RWPE2 (cell line): ENCODE results near the gene RAPH1.

ENCODE experiments used
- ATAC-seq: fragments of 200-7000 bp; cut with Tn5 transposase; 3 replicates; pipeline ENCODE4 v1.9.1; 2021; ENCODE audit warnings: low read depth
- DNase-seq: peaks from one replicate; pipeline ENCODE4 v3.0.0-alpha.2; 2020; ENCODE audit warnings: low spot score
- H3K27ac ChIP-seq: fragments of 450-650 bp; 2 replicates; pipeline ENCODE4 v1.5.1; 2017; ENCODE audit warnings: mild to moderate bottlenecking; ENCODE audit not compliant: poor library complexity, severe bottlenecking
- H3K27me3 ChIP-seq: fragments of 250-450 bp; sonication (Bioruptor Pico); 2 replicates; pipeline ENCODE4 v1.5.1; 2021; ENCODE audit warnings: mild to moderate bottlenecking, moderate library complexity; ENCODE audit not compliant: insufficient read depth, poor library complexity, severe bottlenecking
- H3K36me3 ChIP-seq: fragments of 250-450 bp; sonication (Bioruptor Pico); 2 replicates; pipeline ENCODE4 v1.5.1; 2020; ENCODE audit warnings: low read depth, mild to moderate bottlenecking, moderate library complexity
- H3K4me1 ChIP-seq: fragments of 250-450 bp; sonication (Bioruptor Pico); 2 replicates; pipeline ENCODE4 v1.5.1; 2021; ENCODE audit warnings: mild to moderate bottlenecking, moderate library complexity; ENCODE audit not compliant: insufficient read depth, poor library complexity, severe bottlenecking
- H3K4me3 ChIP-seq: fragments of 250-450 bp; sonication (Bioruptor Pico); 2 replicates; pipeline ENCODE4 v1.5.1; 2021; ENCODE audit warnings: mild to moderate bottlenecking, moderate library complexity; ENCODE audit not compliant: severe bottlenecking
- H3K9me3 ChIP-seq: fragments of 250-450 bp; sonication (Bioruptor Pico); 2 replicates; pipeline ENCODE4 v1.5.1; 2021; ENCODE audit warnings: mild to moderate bottlenecking, moderate library complexity; ENCODE audit not compliant: severe bottlenecking
- CTCF ChIP-seq: fragments of 450-650 bp; IDR thresholded peaks from one replicate; pipeline ENCODE4 v1.5.1; 2017; ENCODE audit warnings: mild to moderate bottlenecking, moderate library complexity; ENCODE audit not compliant: poor library complexity, severe bottlenecking

Gene RAPH1

GRCh38 chr2:203572316-203572715 lies 37.2 kb upstream of the RAPH1 start:
- DNase-seq (no peak), ATAC-seq (no peak)
- no peaks in the 10 kb centered on the region for H3K36me3 ChIP-seq
- no peaks in the 10 kb centered on the region for H3K27me3 ChIP-seq
- H3K9me3 ChIP-seq: no peaks in the 10 kb centered on the region
- no peak overlapping the region for H3K27ac ChIP-seq
- TF ChIP-seq CTCF: no peak
- no peaks in the 10 kb centered on the region for H3K4me1 ChIP-seq
- no peak overlapping the region for H3K4me3 ChIP-seq

DNA sequence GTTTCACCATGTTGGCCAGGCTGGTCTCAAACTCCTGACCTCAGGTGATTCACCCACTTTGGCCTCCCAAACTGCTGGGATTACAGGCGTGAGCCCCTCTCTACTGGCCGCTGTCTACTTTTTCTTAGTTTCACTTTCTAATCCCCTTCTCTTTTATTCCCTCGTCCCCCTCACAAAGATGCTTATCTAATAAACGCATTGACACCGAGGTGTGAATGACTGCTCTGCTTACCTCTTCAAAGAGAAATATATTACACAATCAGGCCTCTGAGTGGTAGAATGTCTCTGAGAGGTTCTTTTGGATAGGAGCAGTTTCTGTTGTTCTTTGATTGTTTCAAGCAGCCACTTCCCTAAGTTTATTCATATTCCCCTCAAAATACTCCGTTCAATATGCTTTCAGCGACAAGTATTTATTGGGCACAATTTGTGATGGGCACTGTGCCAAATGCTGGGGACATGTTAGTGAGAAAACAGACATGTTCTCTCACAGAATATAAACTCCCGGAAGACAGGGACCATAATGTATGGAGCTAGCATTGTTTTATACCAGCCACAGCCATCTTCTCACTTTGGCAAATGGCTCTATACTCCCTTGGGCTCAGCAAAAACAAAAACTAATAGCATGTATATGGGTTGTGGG lies 34.7 kb upstream of the RAPH1 start:
- H3K4me3 ChIP-seq: no peak overlapping the region
- no peaks in the 10 kb centered on the region for H3K27me3 ChIP-seq
- H3K4me1 ChIP-seq: no peaks in the 10 kb centered on the region
- no peak for TF ChIP-seq CTCF
- H3K36me3 ChIP-seq: no peaks in the 10 kb centered on the region
- no peak overlapping the region for H3K27ac ChIP-seq
- ATAC-seq: no peak
- H3K9me3 ChIP-seq: no peaks in the 10 kb centered on the region
- no peak for DNase-seq

DNA sequence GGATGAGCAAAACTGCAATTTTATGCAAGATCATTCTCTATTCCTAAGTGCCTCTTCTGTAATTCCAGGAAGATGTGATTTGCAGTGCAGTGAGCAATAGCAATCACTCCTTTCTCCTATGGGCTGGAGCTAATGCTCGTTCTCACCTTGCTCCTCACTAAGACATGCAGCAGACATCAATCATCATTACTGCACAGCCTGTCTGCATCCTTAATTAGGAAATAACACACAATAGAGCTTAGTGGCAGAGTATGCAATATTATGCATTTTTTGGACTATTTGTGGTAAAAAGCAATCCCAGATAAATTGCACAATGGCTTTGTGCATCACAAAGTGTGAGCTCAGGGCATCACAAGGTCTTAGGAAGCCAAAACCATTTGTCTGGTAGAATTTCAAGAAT lies 32.6 kb upstream of the RAPH1 start:
- no peak for ATAC-seq
- Histone ChIP-seq H3K27me3 (no peaks in the 10 kb centered on the region), H3K9me3 (no peaks in the 10 kb centered on the region), H3K4me1 (no peaks in the 10 kb centered on the region), H3K4me3 (no peak overlapping the region), H3K36me3 (no peaks in the 10 kb centered on the region), H3K27ac (no peak overlapping the region)
- no peak for TF ChIP-seq CTCF
- no peak for DNase-seq

GRCh38 chr2:203566161-203566560 lies 31.1 kb upstream of the RAPH1 start:
- Histone ChIP-seq H3K9me3 (no peaks in the 10 kb centered on the region), H3K4me3 (no peak overlapping the region), H3K27ac (no peak overlapping the region), H3K36me3 (no peaks in the 10 kb centered on the region), H3K4me1 (no peaks in the 10 kb centered on the region), H3K27me3 (no peaks in the 10 kb centered on the region)
- no peak for DNase-seq
- TF ChIP-seq CTCF: no peak
- no peak for ATAC-seq

DNA sequence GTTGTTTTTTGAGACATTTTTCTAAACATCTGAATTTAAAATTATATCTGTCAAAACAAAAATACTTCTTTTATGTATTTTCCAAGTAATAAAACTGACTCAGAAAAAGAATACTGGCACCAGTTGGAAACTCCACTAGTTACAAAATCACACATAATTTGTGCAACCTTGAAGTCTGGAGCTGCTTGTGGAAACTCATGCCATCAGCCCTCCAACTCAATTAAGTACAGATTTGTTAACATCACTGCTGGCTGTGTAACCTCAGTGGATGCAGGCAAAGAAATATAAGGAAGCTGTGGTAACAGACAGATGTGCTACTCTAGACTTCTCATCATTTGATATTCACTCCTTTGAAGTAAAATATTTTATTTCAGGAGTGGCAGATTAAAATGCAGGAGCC lies 30.0 kb upstream of the RAPH1 start:
- Histone ChIP-seq H3K27me3 (no peaks in the 10 kb centered on the region), H3K4me3 (no peak overlapping the region), H3K36me3 (no peaks in the 10 kb centered on the region), H3K27ac (no peak overlapping the region), H3K4me1 (no peaks in the 10 kb centered on the region), H3K9me3 (no peaks in the 10 kb centered on the region)
- DNase-seq (no peak), ATAC-seq (no peak)
- TF ChIP-seq CTCF: no peak
